DND-41 (cell line): Measurements from ENCODE around the gene SDCCAG8.

Experiments used
- ATAC-seq: fragments of 200-7000 bp; cut with Tn5 transposase; 3 replicates; pipeline ENCODE4 v1.9.1; 2021; ENCODE audit warnings: low read depth; ENCODE audit not compliant: insufficient read depth
- DNase-seq: peaks from one replicate; pipeline ENCODE4 v3.0.0-alpha.2; 2020
- H2AFZ ChIP-seq: 2 replicates; pipeline ENCODE4 v1.6.0; 2012; ENCODE audit warnings: low read depth, low read length
- H3K27ac ChIP-seq: 2 replicates; pipeline ENCODE4 v1.5.1; 2012; ENCODE audit warnings: low read length, inconsistent platforms
- H3K27me3 ChIP-seq: fragments of 200-600 bp; sonication (generic); 2 replicates; pipeline ENCODE4 v1.6.0; 2012; ENCODE audit warnings: low read length, mild to moderate bottlenecking, inconsistent platforms; ENCODE audit not compliant: insufficient read depth, poor library complexity
- H3K36me3 ChIP-seq: 2 replicates; pipeline ENCODE4 v1.5.1; 2012; ENCODE audit warnings: low read length, inconsistent platforms; ENCODE audit not compliant: insufficient read depth
- H3K4me1 ChIP-seq: 2 replicates; pipeline ENCODE4 v1.5.1; 2012; ENCODE audit warnings: mild to moderate bottlenecking, low read length; ENCODE audit not compliant: insufficient read depth
- H3K4me2 ChIP-seq: 2 replicates; pipeline ENCODE4 v1.6.0; 2012; ENCODE audit warnings: mild to moderate bottlenecking, moderate library complexity, low read length, inconsistent platforms; ENCODE audit not compliant: insufficient read depth
- H3K4me3 ChIP-seq, 2 experiments: fragments of 200-600 bp in 1 of 2; shearing (Covaris generic) in 1 of 2; 2 replicates each; pipeline ENCODE4 v1.5.1; 2012 to 2016; ENCODE audit warnings: inconsistent platforms in 2 of 2, low read length in 2 of 2, mild to moderate bottlenecking in 2 of 2, low read depth in 1 of 2, moderate library complexity in 1 of 2
- H3K79me2 ChIP-seq: 2 replicates; pipeline ENCODE4 v1.6.0; 2012; ENCODE audit warnings: low read length, inconsistent platforms; ENCODE audit not compliant: insufficient read depth
- H3K9ac ChIP-seq: 2 replicates; pipeline ENCODE4 v1.6.0; 2012; ENCODE audit warnings: low read depth, mild to moderate bottlenecking, inconsistent platforms, low read length, moderate library complexity
- H3K9me3 ChIP-seq: 2 replicates; pipeline ENCODE4 v1.5.1; 2012; ENCODE audit warnings: low read length, moderate library complexity, mild to moderate bottlenecking, inconsistent platforms; ENCODE audit not compliant: insufficient read depth, severe bottlenecking
- H4K20me1 ChIP-seq: 2 replicates; pipeline ENCODE4 v1.6.0; 2012; ENCODE audit warnings: low read length; ENCODE audit not compliant: insufficient read depth
- EZH2 ChIP-seq: IDR thresholded peaks from 3 replicates; pipeline ENCODE4 v1.6.1; 2012; ENCODE audit warnings: borderline replicate concordance, low read depth, mild to moderate bottlenecking, moderate library complexity, low read length, inconsistent platforms; ENCODE audit not compliant: severe bottlenecking
- TF ChIP-seq, protein P1 (sequence below): IDR thresholded peaks from 2 replicates; pipeline ENCODE4 v1.5.1; 2012; ENCODE audit warnings: borderline replicate concordance, low read length, moderate library complexity, mild to moderate bottlenecking; ENCODE audit not compliant: poor library complexity, severe bottlenecking; ENCODE audit errors: extremely low read depth

Gene SDCCAG8

DNA sequence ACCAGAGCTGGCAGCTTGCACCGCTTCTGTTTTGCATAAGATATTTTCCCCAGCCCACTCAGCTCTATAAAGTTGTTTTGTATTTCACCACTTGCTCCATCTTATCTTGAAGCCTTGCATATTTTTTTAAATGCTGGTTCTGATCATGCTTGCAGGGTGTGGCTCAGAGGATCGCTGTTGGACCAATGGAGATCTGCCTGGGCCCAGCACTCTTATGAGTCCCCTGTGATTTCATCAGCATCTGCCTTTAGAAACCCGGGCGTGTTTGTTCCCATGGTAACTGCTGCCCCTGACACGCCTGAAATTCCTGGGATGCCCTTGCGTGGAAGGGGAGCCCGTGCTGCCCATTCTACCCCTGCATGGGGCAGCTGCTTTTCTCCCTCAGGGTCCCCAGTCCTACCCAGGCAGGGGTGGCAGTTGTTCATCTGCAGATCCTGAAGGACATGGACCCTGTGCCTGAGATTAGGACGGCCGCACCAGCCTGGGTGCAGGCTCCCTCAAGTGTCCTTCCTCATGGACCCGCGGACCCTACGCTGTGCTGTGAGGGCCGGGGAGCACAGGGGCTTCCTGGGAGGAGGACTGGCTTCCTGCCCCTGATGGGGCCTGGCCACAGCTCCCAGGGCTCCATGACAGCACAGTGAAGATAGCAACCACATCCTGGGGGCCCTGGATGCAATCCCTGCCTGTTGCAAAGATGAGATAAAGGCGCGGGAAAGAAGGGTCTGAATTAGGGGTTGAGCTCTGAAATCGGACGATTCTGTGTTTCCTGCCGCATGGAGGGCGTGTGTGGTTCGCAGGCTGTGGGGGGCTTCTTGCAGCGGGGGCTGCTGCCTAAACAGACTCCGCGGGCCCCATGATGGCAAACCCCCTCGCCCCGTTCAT lies 226.5 kb downstream of the SDCCAG8 start:
- DNase-seq (peak; percentile 76), ATAC-seq (peak; percentile 85)
- Histone ChIP-seq H4K20me1 (no peaks in the 10 kb centered on the region), H3K4me3 (peak overlapping the region in 1 of 2 experiments; percentile 54; a peak in 3 of 4 replicates), H3K79me2 (no peaks in the 10 kb centered on the region), H3K4me2 (peak overlapping the region; percentile 64), H3K27ac (peak overlapping the region; percentile 86), H3K4me1 (peaks cover 17% of the 10 kb centered on the region), H3K27me3 (no peaks in the 10 kb centered on the region), H3K9ac (peak overlapping the region; percentile 59), H2AFZ (peak overlapping the region; percentile 75), H3K9me3 (no peaks in the 10 kb centered on the region), H3K36me3 (no peaks in the 10 kb centered on the region)
- TF ChIP-seq, protein P1, sequence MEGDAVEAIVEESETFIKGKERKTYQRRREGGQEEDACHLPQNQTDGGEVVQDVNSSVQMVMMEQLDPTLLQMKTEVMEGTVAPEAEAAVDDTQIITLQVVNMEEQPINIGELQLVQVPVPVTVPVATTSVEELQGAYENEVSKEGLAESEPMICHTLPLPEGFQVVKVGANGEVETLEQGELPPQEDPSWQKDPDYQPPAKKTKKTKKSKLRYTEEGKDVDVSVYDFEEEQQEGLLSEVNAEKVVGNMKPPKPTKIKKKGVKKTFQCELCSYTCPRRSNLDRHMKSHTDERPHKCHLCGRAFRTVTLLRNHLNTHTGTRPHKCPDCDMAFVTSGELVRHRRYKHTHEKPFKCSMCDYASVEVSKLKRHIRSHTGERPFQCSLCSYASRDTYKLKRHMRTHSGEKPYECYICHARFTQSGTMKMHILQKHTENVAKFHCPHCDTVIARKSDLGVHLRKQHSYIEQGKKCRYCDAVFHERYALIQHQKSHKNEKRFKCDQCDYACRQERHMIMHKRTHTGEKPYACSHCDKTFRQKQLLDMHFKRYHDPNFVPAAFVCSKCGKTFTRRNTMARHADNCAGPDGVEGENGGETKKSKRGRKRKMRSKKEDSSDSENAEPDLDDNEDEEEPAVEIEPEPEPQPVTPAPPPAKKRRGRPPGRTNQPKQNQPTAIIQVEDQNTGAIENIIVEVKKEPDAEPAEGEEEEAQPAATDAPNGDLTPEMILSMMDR = no peak
- TF ChIP-seq EZH2 = no peak

DNA sequence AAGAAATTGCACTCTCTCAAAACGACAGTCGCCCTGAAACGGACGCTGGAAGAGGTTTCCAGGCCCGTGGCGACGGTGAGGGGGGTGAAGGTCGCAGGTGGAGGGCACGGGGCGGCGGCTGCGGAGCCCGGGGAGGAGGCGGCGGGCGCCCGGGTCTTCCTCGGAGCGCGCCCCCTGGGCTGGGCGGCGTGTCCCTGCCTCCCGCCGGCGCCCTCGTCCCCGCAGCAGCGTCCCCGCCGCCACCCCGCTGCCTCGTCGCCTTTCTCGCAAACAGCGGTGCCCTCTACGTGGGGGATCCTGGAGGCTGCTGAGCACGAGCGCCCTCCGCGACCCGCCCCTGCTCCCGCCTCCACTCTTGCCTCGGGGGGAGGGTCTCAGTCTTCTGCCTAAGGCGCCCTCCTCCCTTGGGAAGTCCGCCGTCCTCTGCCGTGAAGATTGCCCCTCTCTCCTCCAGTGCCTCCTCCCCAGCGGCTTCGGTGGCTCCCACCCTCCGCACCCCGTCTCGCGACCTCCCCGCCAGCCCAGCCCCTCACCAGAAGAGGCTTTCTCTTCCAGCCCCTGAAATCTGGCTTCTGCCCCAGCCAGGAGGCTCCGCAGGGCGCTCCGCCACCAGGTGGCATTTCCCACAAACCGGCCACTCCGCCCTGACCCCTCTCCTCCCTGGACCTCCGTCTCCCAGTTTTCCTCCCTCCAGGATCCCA lies 227.4 kb downstream of the SDCCAG8 start:
- Histone ChIP-seq H3K27ac (peak overlapping the region; percentile 86), H3K27me3 (no peaks in the 10 kb centered on the region), H3K9me3 (no peaks in the 10 kb centered on the region), H3K4me2 (peak overlapping the region; percentile 64), H2AFZ (peak overlapping the region; percentile 75), H3K79me2 (no peaks in the 10 kb centered on the region), H3K36me3 (no peaks in the 10 kb centered on the region), H3K4me1 (peaks cover 17% of the 10 kb centered on the region), H3K4me3 (peak overlapping the region in 1 of 2 experiments; percentile 54; a peak in 3 of 4 replicates), H4K20me1 (no peaks in the 10 kb centered on the region), H3K9ac (peak overlapping the region; percentile 59)
- TF ChIP-seq, protein P1 = peak; percentile 13
- no peak for TF ChIP-seq EZH2
- DNase-seq (peak; percentile 48), ATAC-seq (peak; percentile 59)

DNA sequence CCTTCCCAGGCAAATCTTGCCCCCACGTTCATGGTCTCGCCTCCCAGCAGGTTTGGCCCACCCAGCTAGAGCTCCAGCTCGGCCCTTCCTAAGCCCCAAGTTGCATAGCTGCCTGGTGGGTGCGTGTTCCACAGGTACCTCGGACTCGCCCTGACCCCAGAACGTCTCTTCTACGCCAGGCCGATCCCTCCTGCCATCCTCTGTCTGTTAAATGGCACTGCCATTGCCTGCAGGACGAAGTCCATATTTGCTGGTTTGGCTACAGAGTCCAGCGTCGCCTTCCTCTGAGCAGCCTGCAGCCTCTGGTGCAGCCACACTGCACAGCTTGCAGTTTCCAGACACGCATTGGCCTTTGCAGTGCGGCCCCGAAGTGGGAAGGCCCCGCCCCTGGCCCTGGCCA lies 228.1 kb downstream of the SDCCAG8 start:
- DNase-seq (no peak), ATAC-seq (no peak)
- Histone ChIP-seq H3K27me3 (no peaks in the 10 kb centered on the region), H3K9me3 (no peaks in the 10 kb centered on the region), H3K4me3 (no peak overlapping the region), H3K27ac (no peak overlapping the region), H3K79me2 (no peaks in the 10 kb centered on the region), H3K4me1 (peaks cover 17% of the 10 kb centered on the region), H3K36me3 (no peaks in the 10 kb centered on the region), H4K20me1 (no peaks in the 10 kb centered on the region), H2AFZ (no peak overlapping the region), H3K9ac (no peak overlapping the region), H3K4me2 (peak overlapping the region; percentile 64; the same call in 1 of the 2 replicates)
- no peak for TF ChIP-seq EZH2
- TF ChIP-seq, protein P1 = no peak
